GDM1 (cell line): ENCODE measurements around the gene EIF2AK3.
"Not testable (repeated sequence)": the region's sequence is repeated elsewhere in the genome, so short reads cannot be mapped to it uniquely, and the experiment has no call there.

Experiments used
- DNase-seq: peaks from one replicate; lab custom pipeline; 2025; lab: John Stamatoyannopoulos, UW

The EIF2AK3 gene

DNA sequence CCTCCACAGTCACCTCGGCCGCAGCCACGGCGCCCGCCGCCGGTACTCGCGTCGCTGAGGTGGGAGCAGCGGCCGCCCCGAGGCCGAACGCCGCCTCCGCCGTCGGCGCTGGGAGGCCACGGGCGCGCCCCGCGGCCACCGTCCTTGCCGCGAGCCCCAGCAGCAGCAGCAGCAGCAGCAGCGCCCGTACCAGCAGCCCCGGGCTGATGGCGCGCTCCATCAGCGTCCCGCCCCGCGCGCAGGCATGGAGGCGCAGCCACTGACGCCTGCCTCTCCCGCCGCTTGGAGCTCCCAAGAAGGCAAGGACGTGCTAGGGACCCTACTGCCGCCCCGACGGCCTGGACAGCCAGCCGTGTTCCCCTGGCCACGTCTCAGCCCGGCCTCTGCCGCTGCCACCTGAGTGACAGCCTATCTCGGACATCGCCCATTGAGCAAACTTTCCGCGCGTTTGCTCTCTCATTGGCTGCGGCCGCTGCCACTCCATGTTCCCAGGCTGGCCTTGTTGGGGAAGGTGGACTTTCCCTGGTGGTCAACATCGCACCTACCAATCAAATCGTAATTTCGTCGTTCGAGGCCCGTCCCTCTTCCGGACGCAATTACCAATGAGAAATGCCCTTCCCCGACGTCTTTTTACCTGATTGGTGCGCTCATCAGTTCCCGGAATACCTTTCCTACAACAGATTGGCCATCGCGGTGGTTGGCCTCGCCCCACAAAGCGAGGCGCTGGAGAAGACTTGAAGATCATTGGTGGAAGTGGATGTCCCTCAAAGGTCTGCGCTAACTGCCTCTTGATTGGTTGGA is at the start of gene EIF2AK3:
Gene EIF2AK3 (minus strand): TSS at position 410 of the 801 bp plus-strand sequence. CDS start 190 bp downstream, at position 220.
- DNase-seq = peak; percentile 99

DNA sequence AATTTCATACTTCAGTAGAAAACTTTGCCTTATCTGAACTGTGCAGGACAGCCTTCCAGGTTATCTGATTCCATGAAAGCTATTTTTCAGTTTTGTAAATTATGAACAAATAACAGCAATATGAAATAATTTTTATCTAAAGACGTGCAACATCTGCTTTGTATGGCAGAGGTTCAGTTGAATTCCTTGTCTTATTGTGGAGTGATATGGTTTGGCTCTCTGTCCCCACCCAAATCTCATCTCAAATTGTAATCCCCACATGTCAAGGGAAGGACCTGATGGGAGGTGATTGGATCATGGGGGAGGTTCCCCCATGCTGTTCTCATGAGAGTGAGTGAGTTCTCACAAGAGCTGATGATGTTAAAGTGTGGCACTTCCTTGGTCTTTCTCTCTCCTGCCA is 46.1 kb upstream of the EIF2AK3 start:
- no peak for DNase-seq

DNA sequence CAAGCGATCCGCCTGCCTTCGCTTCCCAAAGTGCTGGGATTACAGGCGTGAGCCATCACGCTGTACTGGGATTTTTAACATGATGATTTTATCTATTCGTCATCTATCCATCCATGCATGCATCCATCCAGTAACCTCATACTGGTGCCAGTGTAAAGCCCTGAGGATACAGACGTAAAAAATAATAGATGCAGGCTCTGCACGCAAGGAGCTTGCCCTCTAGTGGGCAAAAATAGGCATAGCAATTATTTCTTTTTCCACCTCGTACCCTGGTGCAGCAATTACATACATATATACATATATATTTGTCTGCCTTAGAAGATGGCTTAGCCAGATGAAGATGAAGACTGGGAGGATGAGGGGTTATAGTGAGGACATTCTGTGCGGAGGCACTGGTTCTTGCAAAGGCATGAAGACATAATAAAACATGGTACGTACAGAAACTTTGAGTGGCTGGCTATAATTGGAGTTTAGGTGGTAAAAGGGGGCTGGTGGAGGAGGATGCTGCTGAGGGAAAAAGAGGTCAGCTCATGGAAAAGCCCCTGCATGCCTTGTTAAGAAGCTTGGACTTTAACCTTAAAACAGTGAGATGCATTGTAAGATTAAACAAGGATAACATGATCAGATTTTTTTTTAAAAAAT is 44.6 kb upstream of the EIF2AK3 start:
- no peak for DNase-seq

DNA sequence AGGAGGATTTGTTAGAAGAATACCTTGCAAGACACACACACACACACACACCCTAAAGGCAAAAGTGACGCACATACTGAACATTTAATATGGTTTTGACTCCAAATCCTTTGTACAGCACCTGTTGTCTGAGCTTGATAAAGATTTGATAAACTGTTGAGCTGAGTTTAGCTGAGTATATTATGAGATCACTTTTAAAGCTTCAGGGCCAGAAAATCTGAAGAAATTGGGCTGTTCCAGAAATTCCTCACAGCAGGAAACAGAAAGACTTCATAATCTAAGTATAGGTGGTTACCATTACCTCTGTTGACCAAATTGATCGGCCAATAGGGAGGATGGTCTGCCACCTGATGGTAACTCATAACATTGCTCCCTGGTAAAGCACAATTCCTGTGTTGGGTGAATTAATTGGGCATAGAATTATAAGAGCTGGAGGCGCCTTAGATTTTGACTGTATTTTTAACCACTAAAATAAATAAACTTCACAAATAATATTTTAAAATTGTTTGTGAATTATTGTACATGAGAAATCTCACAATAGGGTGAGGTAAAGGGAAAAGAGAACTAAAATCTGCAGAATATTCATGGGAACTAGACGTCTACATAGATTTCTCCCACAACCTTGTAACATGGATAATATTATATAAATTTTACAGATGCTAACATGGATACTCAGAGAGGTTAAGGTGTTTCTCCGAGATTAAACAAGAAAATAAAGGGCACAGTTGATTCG is 42.4 kb upstream of the EIF2AK3 start:
- DNase-seq = no peak

DNA sequence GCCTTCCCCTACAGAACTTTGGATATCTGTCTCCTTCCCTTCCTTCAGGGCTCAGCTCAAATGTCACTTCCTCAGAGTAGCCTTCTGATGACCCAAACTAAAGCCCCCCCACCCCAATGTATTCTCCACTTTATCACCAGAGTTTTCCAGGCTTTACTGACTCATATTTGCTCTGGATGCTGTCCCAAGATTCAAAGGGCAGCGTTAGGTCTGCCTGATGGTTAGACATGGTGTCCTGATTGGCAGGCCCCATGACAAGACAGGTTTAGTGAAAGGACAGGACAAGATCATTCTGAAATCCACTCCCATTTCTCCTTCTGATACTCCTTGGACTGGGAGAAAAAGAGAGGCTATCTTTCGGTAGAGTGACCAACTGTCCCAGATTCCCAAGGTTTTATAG is 41.6 kb upstream of the EIF2AK3 start:
- no peak for DNase-seq

DNA sequence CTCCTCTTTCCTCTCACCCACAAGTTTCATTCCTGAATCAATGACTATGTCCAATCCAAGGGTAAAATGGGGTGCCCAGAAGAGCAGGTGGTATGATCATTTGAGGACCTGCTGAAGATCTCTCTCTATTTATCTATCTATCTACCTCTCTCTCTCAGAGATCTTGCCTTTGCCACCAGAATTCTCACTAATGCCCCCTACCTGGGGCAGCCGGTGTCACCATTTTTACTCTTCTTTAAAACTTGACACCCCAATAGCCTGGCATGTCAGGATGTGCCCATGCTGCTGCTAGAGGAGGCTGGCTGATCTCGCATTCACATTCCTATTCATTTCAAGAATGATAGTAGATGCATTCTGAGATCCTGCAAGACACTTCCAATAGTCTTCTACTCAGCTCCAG is 40.0 kb upstream of the EIF2AK3 start:
- no peak for DNase-seq

DNA sequence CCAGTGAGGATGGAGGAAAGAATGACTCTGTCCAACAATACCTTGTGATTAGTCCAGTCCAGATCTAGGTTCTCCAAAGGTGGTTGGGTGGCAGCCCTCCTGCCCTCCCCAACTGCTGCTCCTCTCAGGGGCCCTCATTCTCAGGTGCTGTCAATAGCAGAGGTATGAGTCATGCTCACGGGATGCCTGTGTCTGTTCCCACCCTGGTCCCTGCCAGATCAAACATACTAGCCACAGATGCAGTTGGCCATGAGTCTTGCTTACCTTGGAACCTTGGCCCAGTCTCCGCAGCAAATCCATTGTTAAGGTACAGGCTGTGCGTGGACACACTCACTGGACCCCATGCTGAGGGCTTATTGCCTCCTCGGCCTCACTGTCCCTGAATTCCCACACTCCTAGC is 39.3 kb upstream of the EIF2AK3 start:
- no peak for DNase-seq

DNA sequence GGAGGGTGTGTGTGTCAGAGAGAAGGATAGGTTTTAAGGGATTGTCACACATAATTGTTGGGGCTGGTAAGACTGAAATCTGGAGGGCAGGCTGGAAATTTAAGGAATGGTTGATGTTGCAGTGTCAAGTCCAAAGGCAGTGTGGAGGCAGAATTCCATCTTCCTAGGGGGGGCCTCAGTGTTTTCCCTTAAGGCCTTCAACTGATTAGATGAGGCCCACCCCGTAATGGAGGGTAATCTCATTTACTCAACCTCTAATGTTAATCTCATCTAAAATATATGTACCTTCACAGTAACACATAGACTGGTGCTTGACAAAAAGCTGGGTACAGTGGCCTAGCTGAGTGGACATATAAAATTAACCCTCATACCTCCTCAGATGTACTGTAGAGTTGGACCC is 33.4 kb upstream of the EIF2AK3 start:
- no peak for DNase-seq

DNA sequence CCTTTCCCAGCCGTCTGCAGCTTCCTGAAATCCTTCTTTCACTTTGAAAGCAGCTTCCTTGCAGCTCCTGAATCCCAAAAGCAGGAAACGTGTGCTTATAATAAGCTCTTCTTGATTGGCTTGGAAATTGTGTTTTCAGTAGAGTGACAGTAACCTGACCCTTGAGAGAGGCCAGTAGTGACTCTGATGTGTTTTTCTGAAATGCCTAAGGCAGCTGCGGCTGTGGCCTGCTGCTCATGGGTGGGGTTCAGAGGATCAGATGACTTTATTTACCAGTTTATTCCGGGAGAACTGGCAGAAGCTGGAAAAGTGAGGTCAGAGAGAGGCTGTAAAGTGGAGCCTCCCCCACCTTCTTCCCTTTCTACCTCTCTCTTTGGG is 32.3 kb upstream of the EIF2AK3 start:
- no peak for DNase-seq

DNA sequence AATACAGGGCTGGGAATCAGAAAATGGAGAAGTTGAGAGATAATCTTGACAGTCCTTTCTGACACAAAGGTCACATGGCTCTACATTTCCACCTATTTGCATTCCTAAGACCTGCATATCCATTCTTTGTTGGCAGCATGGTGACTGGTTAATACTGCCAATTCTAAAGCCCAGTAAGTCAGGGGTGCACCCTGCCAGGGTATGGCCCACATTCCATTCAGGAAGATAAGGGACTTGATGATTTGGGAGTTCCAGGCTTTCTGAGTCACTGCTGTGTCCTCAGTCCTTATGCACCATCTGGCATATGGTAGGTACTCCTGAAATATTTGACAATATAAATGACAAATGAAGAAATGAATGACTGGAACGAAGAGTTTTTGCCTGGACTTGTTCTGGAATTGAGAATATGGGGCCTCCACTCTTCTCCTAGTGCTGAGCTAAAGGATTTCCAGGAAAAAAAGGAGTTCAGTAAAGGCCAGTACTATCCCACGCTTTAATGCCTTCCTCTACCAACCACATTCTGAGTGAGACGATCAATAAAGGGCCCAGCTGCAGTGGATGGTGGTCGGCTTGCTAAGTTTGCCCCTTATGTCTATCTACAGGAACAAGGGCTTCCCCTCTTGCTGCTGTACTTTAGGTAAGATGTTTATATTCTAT is 31.7 kb upstream of the EIF2AK3 start:
- no peak for DNase-seq

DNA sequence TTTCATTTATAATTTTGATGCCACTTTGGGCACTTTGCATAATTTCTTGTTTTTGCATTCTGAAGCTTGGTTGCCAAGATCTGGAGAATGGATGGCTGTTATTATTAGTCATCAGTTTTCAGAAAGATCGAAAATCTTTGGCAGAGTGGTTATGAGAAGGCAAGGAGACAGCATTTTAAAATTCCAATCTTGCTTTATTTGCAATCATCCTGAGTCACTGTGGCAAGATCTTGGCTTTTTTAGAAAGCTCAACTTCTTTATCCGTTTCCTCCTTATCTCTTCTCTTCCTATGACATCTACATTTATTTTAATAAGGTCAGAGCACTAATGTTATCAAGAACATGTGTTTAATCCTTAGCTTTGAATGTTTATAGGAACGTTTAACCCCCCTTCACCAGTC is 31.1 kb upstream of the EIF2AK3 start:
- no peak for DNase-seq

DNA sequence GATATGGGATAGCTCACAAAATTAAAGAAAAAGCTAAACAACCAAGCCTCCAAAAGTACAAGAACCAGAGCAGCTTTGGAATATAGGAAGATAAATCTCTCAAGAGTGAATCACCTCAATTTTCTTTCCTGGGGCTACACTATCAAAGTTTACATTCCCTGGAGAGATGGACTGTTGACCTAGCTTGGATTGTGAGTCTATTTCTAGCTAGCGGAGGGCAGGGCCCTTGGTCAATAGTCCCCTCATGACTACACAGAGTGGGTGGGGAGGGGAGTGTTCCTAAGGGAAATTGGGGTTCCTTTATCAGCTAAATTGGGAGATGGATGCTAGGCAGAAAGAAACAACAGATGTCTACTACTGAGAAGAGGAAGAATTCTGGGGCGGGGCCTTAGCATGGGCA is 29.9 kb upstream of the EIF2AK3 start:
- DNase-seq = no peak

DNA sequence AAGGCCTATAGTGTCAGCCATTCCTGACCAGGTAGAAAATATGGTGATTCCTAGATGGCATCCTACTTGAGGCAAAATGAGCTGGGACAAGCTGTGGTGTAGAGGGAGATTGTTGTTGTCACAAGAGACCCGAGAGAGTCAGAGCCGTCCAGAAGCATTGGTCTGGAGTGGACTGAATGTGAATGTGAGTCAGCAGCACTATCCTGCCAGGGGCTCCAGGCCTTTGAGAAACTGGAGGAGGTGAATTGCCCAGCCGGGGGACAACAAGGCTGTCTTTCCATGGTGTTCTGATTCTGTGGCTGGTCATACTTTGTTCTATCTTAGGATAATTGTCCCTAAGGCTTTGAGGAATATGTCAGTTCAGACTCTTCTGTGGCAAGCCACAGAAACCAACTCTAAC is 29.4 kb upstream of the EIF2AK3 start:
- DNase-seq = no peak

DNA sequence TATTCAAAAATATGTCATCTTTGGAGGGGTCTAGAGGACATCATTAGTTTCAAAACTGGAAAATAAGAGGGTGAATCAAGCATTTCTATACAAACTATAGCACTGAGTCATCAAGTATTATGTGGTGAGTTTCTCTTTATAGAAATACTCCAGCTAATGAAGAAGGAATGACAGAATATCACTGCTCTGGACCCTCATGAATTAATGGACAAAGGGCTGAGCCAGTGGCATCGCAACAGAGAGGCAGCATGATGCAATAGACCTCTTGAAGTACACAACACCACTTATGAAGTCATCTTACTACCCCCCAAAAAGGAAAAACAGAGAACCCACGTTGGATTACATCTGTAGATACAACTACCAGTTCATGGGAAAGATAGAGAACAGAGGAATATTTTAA is 27.4 kb upstream of the EIF2AK3 start:
- no peak for DNase-seq

DNA sequence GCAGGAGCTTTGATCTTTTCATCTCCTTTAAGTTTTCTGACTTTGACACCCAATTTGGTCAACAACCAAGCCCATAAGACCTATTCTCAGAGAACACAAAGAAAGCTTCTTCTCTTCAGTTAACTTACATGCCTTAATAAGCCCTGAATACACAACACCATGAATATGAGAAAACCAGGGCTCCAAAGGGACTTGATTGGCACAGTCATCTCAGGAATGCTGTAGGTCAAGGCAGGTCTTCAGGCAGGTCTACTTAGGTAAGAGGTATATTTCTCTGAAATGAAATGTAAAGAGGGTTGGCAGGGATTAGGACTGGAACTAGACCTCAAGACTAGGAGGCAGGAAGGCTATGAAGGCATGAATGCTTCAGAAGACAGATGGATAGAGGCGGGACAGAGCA is 24.4 kb upstream of the EIF2AK3 start:
- DNase-seq = no peak

DNA sequence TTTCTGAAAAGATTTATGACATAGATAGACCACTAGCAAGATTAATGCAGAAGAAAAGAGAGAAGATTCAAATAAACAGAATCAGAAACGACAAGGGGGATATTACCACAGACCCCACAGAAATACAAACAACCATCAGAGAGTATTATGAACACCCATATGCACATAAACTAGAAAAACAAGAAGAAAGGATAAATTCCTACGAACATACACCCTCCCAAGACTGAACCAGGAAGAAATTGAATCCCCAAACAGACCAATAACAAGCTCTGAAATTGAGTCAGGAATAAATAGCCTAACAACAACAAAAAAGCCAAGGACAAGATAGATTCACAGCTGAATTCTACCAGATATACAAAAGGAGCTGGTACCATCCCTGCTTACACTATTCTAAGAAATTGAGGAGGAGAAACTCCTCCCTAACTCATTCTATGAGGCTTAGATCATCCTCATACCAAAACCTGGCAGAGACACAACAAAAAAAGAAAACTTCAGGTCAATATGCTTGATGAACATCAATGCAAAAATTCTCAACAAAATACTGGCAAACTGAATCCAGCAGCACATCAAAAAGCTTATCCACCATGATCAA is 18.1 kb upstream of the EIF2AK3 start:
- DNase-seq = not testable (repeated sequence)

DNA sequence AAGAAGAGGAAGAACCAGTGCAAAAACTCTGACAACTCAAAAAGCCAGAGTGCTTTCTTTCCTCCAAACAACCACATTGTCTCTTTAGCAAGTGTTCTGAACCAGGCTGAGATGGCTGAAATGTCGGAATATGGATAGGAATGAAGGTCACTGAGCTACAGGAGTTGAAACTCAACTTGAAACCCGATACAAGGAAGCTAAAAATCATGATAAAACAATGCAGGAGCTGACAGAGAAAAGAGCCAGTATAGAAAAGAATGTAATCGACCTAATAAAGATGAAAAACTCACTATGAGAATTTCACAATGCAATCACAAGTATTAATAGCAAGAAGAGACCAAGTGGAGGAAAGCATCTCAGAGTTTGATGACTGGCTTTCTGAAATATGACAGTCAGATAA is 15.0 kb upstream of the EIF2AK3 start:
- DNase-seq = no peak

DNA sequence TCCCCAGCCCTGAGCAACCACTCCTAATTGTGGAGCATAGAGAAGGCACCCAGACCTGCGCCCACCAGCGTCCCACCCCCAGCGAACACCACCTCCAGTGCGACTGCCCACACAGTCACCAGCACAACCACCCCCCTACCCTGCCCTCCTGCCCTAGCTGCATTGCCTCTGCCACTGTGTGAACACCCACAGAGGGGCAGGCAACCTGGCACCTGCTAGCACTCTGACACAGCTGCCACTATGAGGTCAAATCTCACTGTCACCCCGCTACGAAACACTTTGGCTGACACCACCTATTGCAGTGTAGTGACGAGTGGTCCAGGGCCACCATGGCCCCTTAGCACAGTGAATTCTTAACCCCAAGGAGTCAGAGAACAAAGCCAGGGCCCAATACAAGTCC is 14.1 kb upstream of the EIF2AK3 start:
- DNase-seq = no peak

DNA sequence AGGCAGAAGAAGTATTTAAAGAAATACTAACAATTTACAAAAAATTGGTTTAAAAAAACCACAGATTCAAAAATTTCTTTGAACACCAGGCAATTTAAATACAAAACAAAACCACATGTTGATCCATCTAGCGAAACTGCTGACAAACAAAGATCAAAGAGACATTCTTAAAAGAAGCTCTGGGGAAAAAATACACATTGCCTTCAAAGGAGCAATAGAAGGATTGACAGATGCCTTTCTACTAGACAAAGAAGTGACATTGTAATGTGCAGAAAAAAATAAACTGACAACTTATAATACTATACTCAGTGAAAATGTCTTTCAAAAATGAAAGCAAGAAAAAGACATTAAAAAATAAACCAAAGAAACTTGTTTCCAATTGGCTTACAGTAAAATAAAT is 12.6 kb upstream of the EIF2AK3 start:
- no peak for DNase-seq

DNA sequence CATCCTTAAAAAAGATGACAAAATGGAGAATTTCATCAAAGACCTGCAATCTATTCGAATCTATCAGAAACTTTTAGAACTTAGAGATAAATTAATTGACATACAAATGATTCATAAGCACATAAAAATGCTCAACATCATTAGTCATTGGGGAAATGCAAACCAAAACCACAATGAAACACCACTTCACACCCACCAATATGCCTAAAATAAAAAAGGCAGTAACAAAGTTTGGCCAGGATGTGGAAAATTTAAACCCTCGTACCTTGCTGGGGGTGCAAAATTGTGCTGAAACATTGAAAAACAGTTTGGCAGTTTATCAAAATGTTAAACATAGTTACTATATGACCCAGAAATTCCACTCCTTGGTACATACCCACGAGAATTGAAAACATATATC is 11.5 kb upstream of the EIF2AK3 start:
- DNase-seq = no peak

DNA sequence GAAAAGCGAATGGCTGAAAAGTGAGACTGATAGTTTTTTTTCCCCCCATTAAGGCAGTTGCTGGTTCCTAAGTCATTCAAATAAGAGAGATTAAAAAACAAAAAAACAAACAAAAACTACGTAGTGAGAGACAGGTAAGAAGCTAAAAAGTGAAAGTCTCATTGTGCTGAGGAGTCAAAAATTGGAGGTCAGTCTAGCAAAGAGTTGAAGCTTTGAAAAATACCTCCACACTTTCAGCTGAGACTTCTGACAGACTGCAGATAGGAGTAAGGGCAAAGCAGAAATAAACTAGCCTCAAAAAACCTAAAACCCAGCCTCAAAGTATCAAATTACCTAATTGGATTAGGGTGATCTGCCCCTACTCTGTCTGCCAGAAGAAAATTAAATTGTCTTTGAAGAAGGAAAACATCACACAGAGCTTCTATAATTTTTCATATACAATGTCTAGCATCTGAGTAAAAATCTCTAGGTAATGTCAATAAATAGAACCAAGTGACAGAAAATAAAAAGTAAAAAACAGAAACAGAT is 10.9 kb upstream of the EIF2AK3 start:
- DNase-seq = no peak

DNA sequence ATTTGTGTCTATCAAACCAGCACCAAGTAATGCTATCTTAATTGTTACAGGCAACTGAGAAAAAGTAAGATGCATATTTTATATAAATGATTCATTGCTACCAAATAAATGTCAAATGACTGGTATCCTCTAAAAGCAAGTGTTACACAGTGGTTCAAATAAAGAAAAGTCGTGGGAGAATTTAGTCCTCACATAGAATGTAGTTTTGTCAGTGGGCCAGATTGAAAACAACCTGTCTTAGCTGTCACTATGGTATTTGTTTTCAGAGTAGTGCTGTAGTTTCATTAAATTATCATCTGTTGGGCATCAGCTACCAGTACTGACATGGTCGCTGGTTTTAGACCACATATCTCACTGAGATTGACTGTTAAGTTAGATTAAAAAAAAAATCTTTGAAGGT is 10.2 kb upstream of the EIF2AK3 start:
- DNase-seq = no peak
